ENCODE data around the gene USP20.

- TF ChIP-seq CHD2 (IDR thresholded peaks at IDR 0.05; ENCODE audit: low read length, partially characterized antibody) (no peak), CTCF (IDR thresholded peaks at IDR 0.05) (no peak), REST (IDR thresholded peaks at IDR 0.05; ENCODE audit: low read depth, low read length) (no peak), SMC3 (IDR thresholded peaks at IDR 0.05; ENCODE audit: low read depth, low read length) (no peak), JUND (IDR thresholded peaks at IDR 0.05) (no peak), POLR2AphosphoS5 (IDR thresholded peaks at IDR 0.05; ENCODE audit: low read depth, low read length) (no peak), RXRA (IDR thresholded peaks at IDR 0.05; ENCODE audit: borderline replicate concordance, low read depth) (no peak)
Observed at GRCh38 chr9:129785866-129786265, 49.4 kb upstream of the USP20 start.
